Activated CD4-positive, alpha-beta memory T cell treated with anti-CD3 and anti-CD28 coated beads, Interleukin-2, amount 10 ng/mL, durations not matched to agents 7 days and 5 days (primary cell): ENCODE data around the gene S100A14. TPM values are rescaled to one million over a fixed set of nuclear protein-coding genes. Genes with fewer than 3 reads are reported as not detected.

Source experiments
- CTCF ChIA-PET: fragments of 350-600 bp; sonication (Branson Sonifier 250); formaldehyde crosslinking; loops from one replicate; lab custom pipeline; 2021; ENCODE audit warnings: antibody characterized with exemption, inconsistent platforms; lab: Charles Lee
- POLR2A ChIA-PET: fragments of 350-600 bp; sonication (Branson Sonifier 250); formaldehyde crosslinking; loops from one replicate; lab custom pipeline; 2021; ENCODE audit warnings: antibody characterized with exemption; lab: Charles Lee
- DNase-seq: peaks from one replicate; pipeline ENCODE4 v3.0.0-alpha.2; 2020
- H3K27ac Mint-ChIP-seq: one replicate; pipeline ENCODE4 v1.8.0; 2021; ENCODE audit warnings: mild to moderate bottlenecking, mixed read lengths
- H3K27me3 Mint-ChIP-seq: one replicate; pipeline ENCODE4 v1.8.0; 2021; ENCODE audit warnings: mixed read lengths
- H3K36me3 Mint-ChIP-seq: one replicate; pipeline ENCODE4 v1.8.0; 2021; ENCODE audit warnings: low read depth, mixed read lengths
- H3K4me1 Mint-ChIP-seq: one replicate; pipeline ENCODE4 v1.8.0; 2021; ENCODE audit warnings: mixed read lengths
- H3K4me3 Mint-ChIP-seq: one replicate; pipeline ENCODE4 v1.8.0; 2021; ENCODE audit warnings: mild to moderate bottlenecking, mixed read lengths
- H3K9me3 Mint-ChIP-seq: one replicate; pipeline ENCODE4 v1.8.0; 2021; ENCODE audit warnings: mixed read lengths
- total RNA-seq, 2 experiments: library from RNA; stranded (reverse); gene quantifications; one replicate each; pipeline ENCODE4 v1.2.3, GENCODE V29; 2021

S100A14 gene
- total RNA-seq, 2 experiments from 2014 or later = not detected

DNA sequence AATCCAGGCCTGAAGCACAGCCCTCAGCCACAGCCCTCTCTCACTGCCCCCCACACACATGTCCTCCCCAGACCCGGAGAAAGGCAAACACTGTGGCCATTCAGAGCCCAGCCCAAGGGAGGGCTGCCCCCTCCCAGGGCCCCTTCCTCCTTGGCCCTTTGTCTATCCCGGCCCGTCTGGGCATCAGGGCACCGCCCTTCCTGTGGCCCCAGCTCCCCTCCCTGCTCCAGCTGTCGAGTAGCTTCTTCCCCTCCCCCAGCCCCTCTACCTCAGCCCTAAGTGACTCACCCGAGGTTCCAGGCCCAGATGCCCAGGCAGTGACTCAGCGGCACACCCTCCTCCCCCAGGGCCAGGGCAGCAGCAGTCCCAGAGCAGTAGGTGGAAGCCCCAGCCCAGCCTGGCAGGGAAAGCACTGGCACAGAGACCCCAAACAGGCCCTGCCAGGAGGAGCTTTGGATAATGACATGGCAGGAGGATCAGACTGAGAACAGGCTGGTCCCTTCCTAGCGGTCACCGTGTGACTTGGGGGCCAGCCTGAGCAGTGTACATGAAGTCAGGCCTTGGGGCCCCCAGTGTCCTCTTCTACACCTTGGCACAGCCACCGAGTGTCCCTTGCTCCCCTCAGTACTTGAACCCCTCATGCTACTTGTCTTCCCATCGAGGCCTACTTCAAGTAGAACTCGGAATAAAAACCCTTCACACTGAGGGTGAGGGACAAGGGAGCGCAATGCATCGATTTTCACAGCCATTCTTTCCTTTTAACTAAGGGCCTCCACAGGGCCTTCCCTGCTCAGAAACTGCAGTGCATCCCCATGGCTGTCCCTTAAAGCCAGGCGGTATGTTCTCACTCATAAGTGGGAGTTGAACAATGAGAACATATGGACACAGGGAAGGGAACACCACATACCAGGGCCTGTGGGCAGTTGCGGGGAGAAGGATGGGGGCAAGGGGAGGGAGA is 49.4 kb downstream of the S100A14 start:
- H3K4me1 Mint-ChIP-seq = peaks cover 47% of the 10 kb centered on the region
- H3K27me3 Mint-ChIP-seq = no peaks in the 10 kb centered on the region
- DNase-seq = peak; percentile 92
- H3K27ac Mint-ChIP-seq = peak overlapping the region; percentile 100
- H3K9me3 Mint-ChIP-seq = no peaks in the 10 kb centered on the region
- ChIA-PET POLR2A (interaction anchor here (0.8 to 8.2 kb wide), 16 partner anchors 10 to 424 kb away, joined by 3 to 188 read pairs (median 5); partner anchors contain the start of genes CHTOP, RPS27, S100A4 and S100A5), CTCF (interaction anchor here (0.6 to 5.4 kb wide), 10 partner anchors 15 to 56 kb away, joined by 3 to 99 read pairs (median 5); partner anchors contain the start of genes S100A4, S100A5 and S100A6)
- peak overlapping the region; percentile 44 for H3K4me3 Mint-ChIP-seq
- no peaks in the 10 kb centered on the region for H3K36me3 Mint-ChIP-seq

DNA sequence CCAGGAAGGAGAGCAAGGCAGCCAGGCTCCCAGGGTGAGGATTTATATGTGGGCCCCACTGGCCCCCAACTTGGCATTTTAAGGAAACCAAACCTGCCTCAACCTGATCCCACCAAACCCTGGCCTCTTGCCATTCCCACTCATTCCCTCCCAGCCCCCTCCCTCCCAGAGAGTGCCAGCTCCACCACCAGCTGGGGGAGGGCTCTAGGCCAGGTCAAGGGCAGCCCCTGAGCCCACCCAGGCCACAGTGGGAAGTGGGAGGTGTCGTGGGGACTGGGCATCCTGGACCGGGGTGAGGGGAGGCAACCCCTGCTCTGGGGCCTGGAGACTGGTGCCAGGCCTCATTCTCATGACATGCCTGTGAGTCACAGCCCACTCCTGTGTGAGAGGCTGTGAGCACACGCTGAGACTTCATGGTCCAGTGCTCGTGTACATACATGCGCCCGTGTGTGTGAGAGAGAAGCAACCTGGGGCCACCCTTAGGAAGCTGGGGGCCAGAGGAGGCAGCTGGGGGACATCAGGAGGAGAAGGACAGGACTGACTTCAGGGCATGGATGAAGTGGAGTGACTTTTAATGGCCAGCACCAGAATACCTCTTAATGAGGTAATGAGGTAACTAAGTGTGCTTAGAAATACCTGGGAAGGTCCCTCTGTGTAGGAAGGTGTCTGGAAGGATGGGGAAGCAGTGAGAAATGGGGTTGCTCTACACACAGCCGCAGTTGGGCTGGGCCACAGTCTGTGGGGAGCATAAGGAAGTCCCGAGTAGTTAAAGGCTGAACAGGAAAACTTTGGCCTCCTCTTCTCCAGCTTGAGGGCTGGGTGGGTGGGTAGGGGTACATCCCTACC is 50.4 kb downstream of the S100A14 start, which contains the start of gene S100A2:
TSS of gene S100A2 (minus strand) at position 316 of the 846 bp plus-strand sequence. CDS start 1,967 bp downstream, outside the sequence.
- H3K36me3 Mint-ChIP-seq = no peaks in the 10 kb centered on the region
- peak; percentile 59 for DNase-seq
- H3K4me1 Mint-ChIP-seq = peaks cover 42% of the 10 kb centered on the region
- H3K27ac Mint-ChIP-seq = peak within 1 kb of the TSS; percentile 100
- H3K9me3 Mint-ChIP-seq = no peaks in the 10 kb centered on the region
- ChIA-PET POLR2A (interaction anchor here (0.8 to 8.2 kb wide), 16 partner anchors 9 to 425 kb away, joined by 3 to 188 read pairs (median 5); partner anchors contain the start of genes CHTOP, RPS27, S100A4 and S100A5), CTCF (interaction anchor here (0.6 to 5.4 kb wide), 12 partner anchors 14 to 633 kb away, joined by 3 to 99 read pairs (median 4); partner anchors contain the start of genes S100A4, S100A5 and S100A6)
- H3K27me3 Mint-ChIP-seq = no peaks in the 10 kb centered on the region
- peak within 1 kb of the TSS; percentile 55 for H3K4me3 Mint-ChIP-seq

Other genes starting within 250 kb of the S100A14 start
- not detected for gene S100A12, start 240.7 kb downstream of the S100A14 start, total RNA-seq
- not detected for gene S100A8, start 225.3 kb downstream of the S100A14 start, total RNA-seq
- not detected for gene S100A7A, start 199.8 kb downstream of the S100A14 start, total RNA-seq
- not detected for gene S100A7, start 155.7 kb downstream of the S100A14 start, total RNA-seq
- gene S100A6, start 80.3 kb downstream of the S100A14 start, total RNA-seq = 100 to 1,000 TPM; 781 to 799 TPM
- 1 to 10 TPM; 2.2 to 4.7 TPM for gene S100A5, start 75.4 kb downstream of the S100A14 start, total RNA-seq
- gene S100A4, start 70.5 kb downstream of the S100A14 start, total RNA-seq = 1,000 to 10,000 TPM; 1,297 to 1,322 TPM
- not detected for gene S100A3, start 67.1 kb downstream of the S100A14 start, total RNA-seq
- 1 to 10 TPM in 1 of 2 experiments, under 1 TPM in 1; 0.85 to 1.2 TPM for gene S100A2, start 50.5 kb downstream of the S100A14 start, total RNA-seq
- gene S100A16, start 3.2 kb downstream of the S100A14 start, total RNA-seq = not detected
- gene S100A13, start 11.2 kb upstream of the S100A14 start, total RNA-seq = 1 to 10 TPM; 6.1 TPM
- gene S100A1, start 12.1 kb upstream of the S100A14 start, total RNA-seq = not detected
- 10 to 100 TPM; 84.7 to 87.1 TPM for gene CHTOP, start 17.7 kb upstream of the S100A14 start, total RNA-seq
- gene SNAPIN, start 42.4 kb upstream of the S100A14 start, total RNA-seq = 10 to 100 TPM; 35.0 to 35.6 TPM
- 100 to 1,000 TPM; 166 to 169 TPM for gene ILF2, start 54.7 kb upstream of the S100A14 start, total RNA-seq
- not detected for gene NPR1, start 62.4 kb upstream of the S100A14 start, total RNA-seq
- gene INTS3, start 111.7 kb upstream of the S100A14 start, total RNA-seq = 10 to 100 TPM; 46.9 to 50.5 TPM
- 10 to 100 TPM; 24.9 to 25.3 TPM for gene SLC27A3, start 159.1 kb upstream of the S100A14 start, total RNA-seq